Hindlimb muscle (tissue), 1 donor: ENCODE measurements around the gene DHDH. TPM values are rescaled to one million over a fixed set of nuclear protein-coding genes. Genes with fewer than 3 reads are reported as not detected.
A peak's percentile ranks its signal among the peaks of the same experiment; 100 is the strongest.
"Not testable (repeated sequence)": the region's sequence is repeated elsewhere in the genome, so short reads cannot be mapped to it uniquely, and the experiment has no call there.

ENCODE experiments used
- DNase-seq: peaks from one replicate; pipeline ENCODE4 v3.0.0-alpha.2; 2013
- polyA plus RNA-seq: library from polyadenylated mRNA; unstranded; fragments of 120-200 nt; gene quantifications from one replicate; pipeline ENCODE4 v1.2.1, GENCODE V29; 2013; ENCODE audit not compliant: insufficient read length

The DHDH gene
- polyA plus RNA-seq: 0.93 TPM

DNA sequence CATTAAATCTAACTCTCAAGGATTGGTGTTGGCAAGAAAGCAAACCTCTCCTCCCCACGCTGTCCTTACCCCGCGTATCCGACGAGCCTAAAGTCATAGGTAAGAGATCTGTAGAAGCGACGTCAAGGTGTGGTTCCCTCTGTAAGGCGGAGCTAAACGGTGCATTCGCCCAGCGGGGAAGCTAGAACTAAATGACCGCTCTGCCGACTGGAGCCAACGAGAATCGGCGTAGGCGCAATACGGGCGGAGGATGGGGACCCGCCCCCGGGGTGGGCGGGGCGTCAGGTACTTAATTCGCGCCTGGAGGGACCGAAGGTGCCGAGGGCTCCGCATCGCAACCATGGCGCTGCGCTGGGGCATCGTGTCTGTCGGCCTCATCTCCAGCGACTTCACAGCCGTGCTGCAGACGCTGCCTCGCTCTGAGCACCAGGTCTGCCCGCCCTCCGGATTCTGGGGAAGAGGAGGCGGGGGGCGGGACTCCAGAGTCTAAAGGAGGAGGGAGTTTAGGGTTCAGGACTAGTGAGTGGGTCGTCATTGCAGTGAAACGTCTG, at the start of gene DHDH:
DHDH (plus strand) TSS at position 318 of the 551 bp plus-strand sequence; CDS start at position 341, 23 bp downstream.
- DNase-seq: peak; percentile 60

DNA sequence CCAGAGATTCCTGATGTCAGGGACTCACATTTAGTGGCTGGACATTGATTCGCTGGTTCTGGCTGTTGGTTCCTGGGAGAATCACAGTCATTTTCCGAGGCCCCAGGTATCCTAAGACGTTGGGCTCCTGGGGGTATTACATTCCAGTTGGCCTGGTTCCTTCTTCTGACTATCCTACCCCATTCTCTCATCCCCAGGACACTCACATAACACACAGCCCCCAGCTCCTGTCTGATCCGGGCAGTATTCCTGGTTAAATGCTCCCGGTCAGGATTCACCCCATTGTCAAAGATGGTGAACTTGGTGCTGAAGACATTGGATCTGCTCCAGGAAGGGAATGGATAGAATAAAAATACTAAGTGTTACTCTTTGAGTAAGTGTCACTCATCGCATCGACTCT, 49.8 kb upstream of the DHDH start:
- DNase-seq: no peak

GRCh38 chr19:48887861-48888612, 45.5 kb upstream of the DHDH start:
- no peak for DNase-seq

- not testable (repeated sequence) for DNase-seq
These were observed 44.0 kb upstream of the DHDH start for GRCh38 chr19:48889496-48889895.

GRCh38 chr19:48890551-48890950, 42.9 kb upstream of the DHDH start:
- DNase-seq: no peak

GRCh38 chr19:48895226-48895625, 38.3 kb upstream of the DHDH start:
- DNase-seq: no peak

DNA sequence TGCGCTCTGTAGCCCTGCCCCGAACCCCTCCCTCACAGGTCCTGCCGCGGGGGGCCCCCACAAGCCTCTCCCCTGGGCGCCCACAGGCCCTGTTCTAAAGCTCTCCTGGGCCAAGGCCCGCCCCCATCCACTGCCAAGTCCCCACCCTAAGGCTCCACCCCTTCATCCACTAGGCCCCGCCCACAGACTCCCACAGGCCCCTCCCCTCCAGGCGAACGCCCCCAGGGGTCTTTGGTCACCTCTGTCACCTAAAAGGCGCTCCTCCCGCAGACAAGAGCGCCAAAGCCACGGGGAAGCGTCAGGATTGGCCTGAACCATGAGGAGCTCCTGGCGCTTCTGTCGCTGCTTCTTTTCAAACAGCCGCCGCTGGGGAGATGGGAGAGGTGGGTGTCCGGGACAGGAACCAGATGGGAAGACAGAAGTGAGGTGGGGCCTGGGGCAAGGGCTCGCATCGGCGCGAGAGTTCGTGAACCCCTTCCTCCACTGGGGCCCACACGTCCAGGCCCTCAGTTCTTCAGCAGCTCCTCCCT, 37.2 kb upstream of the DHDH start:
- no peak for DNase-seq

DNA sequence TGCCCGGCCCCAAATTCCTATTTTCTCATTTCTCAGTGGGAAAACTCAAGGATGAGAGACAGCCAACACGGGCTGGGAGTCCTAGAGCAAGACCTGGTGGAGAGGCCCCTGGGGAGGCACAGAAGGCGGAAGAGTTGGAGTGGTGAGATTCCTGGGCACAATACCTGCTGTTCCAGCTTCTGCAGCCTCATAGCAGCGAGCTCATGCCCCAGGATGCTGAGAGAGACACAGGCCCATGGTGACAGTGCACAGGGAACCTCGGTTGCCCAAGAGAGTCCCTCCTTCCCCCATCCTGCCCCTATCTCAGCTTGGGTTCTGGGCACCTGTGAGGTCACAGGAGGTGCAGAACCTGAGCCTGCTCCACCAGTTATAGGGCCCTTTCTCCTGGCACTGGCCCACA, 36.3 kb upstream of the DHDH start:
- DNase-seq: no peak

- not testable (repeated sequence) for DNase-seq
These were observed 34.1 kb upstream of the DHDH start for GRCh38 chr19:48899386-48899749.

DNA sequence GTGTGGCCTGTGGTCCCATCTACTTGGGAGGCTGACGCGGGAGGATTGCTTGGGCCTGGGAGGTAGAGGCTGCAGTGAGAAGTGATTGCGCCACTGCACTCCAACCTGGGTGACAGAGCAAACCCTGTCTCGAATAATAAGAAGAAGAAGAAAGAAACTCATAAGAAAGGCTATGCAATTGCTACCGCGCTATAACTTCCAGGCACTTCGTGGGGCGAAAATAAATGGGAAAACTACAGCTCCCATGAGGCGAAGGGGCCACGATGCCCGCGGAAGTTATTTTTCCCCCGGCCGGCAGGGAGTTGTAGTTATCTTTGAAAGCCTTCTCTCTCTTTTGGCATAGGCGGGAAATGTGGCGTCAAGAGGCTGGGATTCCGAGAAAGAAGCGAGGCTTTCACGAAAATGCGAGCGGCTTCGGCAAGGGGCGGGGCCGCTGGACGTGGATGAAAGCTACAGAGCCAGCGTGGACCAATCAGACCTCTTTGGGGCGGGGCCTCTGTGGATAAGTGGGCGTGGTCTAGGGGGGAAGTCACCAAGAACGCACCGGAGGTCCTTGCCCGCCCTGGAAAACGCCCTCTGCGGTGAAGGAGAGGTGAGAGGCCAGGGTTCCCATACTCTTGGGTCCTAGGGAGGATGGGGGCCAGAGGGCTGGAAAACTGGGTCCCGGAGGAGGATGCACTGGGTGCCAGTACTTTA, 33.6 kb upstream of the DHDH start, which contains the start of gene NUCB1:
NUCB1 (plus strand) TSS at position 532 of the 696 bp plus-strand sequence. CDS start 485 bp downstream, outside the sequence.
- peak; percentile 100 for DNase-seq

- no peak for DNase-seq
These were observed 32.8 kb upstream of the DHDH start for GRCh38 chr19:48900477-48901406.

- not testable (repeated sequence) for DNase-seq
These were observed 31.2 kb upstream of the DHDH start for GRCh38 chr19:48902291-48902690.

- DNase-seq: not testable (repeated sequence)
These were observed 29.7 kb upstream of the DHDH start for GRCh38 chr19:48903788-48904187.

DNA sequence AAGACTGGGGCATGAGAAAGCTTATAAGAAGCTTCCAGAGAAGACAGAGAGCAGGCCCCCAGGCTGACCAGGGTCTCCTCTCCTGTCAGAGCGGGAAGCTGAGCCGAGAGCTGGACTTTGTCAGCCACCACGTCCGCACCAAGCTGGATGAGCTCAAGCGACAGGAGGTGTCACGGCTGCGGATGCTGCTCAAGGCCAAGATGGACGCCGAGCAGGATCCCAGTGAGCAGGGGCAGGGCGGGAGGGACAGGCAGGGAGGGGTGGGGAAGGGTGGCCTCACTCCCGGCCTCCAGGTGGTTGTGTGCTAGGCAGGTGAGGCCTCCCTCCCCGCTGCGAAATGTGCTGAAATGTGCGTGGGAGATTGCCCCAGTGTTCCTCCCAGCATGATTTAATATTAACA, 27.8 kb upstream of the DHDH start:
- DNase-seq: no peak

DNA sequence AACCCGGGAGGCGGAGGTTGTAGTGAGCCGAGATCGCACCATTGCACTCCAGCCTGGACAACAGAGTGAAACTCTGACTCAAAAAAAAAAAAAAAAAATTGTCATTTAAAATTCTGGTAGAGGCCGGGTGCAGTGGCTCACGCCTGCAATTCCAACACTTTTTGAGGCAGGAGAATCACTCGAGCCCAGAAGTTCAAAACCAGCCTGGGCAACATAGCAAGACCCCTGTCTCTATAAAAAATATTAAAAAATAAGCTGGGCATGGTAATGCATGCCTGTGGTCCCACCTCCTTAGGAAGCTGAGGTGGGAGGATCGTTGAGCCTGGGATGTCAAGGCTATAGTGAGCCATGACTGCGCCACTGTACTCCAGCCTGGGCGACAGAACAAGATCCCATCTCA, 27.2 kb upstream of the DHDH start:
- DNase-seq: no peak

GRCh38 chr19:48907671-48908070, 25.8 kb upstream of the DHDH start:
- DNase-seq: no peak

GRCh38 chr19:48909424-48910077, 23.9 kb upstream of the DHDH start:
- DNase-seq: not testable (repeated sequence)

DNA sequence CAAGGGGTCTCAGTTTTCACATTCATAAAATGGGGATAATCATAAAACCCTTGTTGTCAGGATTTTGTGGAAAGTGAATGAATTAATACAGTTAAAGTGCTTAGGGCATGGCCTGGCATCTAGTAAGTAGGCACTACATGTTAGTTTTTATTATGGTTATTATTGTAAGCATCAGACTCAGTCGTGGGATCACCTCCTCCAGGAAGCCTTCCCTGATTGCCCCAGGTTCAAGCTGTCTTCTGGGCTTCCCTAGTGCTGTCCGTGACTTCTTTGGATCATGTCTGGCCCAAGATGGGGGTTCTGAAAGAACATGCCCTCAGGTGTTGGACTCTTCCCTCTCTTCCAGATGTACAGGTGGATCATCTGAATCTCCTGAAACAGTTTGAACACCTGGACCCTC, 22.7 kb upstream of the DHDH start:
- DNase-seq: no peak

- DNase-seq: no peak
These were observed 20.2 kb upstream of the DHDH start for GRCh38 chr19:48913114-48913889.

- no peak for DNase-seq
These were observed 19.3 kb upstream of the DHDH start for GRCh38 chr19:48914181-48914580.

- no peak for DNase-seq
These were observed 17.7 kb upstream of the DHDH start for GRCh38 chr19:48915757-48916156.
